HL-60/S4 treated with retinoic acid at 250 ng/mL for 4 days and 3 days (cell line): ENCODE results near the gene F8A2.
"Not testable (repeated sequence)": the region's sequence is repeated elsewhere in the genome, so short reads cannot be mapped to it uniquely, and the experiment has no call there.

ENCODE experiments used
- in situ Hi-C: fragments of 300-500 bp; cut with MboI; formaldehyde crosslinking; loops from 2 replicates; pipeline ENCODE4 v1.7.0; 2022; ENCODE audit warnings: low sequenced_read_pairs

Gene F8A2

GRCh38 chrX:155381843-155382528, at the start of gene F8A2:
Gene F8A2, plus strand, starts transcription at chrX:155382095. Its CDS starts 20 bp downstream, at chrX:155382115.
- in situ Hi-C loops, result not testable (repeated sequence)

- in situ Hi-C loops, result no loop called here
These were observed 48.3 kb upstream of the F8A2 start for GRCh38 chrX:155333544-155334100.

GRCh38 chrX:155334486-155335336, 47.2 kb upstream of the F8A2 start, which contains the start of gene CLIC2:
Gene CLIC2, minus strand, starts transcription at chrX:155334614. Its CDS starts 187 bp downstream, at chrX:155334427.
- in situ Hi-C loops, result no loop called here

GRCh38 chrX:155335337-155335712, 46.6 kb upstream of the F8A2 start:
- in situ Hi-C loops, result not testable (repeated sequence)

GRCh38 chrX:155345689-155346088, 36.2 kb upstream of the F8A2 start:
- in situ Hi-C loops, result not testable (repeated sequence)

GRCh38 chrX:155349448-155349847, 32.4 kb upstream of the F8A2 start:
- in situ Hi-C loops, result not testable (repeated sequence)

GRCh38 chrX:155363712-155364111, 18.2 kb upstream of the F8A2 start:
- in situ Hi-C loops, result not testable (repeated sequence)

- in situ Hi-C loops, result not testable (repeated sequence)
These were observed 8.0 kb upstream of the F8A2 start for GRCh38 chrX:155373777-155374458.

- in situ Hi-C loops, result not testable (repeated sequence)
These were observed 2.1 kb upstream of the F8A2 start for GRCh38 chrX:155379802-155380201.

- in situ Hi-C loops, result not testable (repeated sequence)
These were observed 653 bp downstream of the F8A2 start for GRCh38 chrX:155382529-155382967.

- in situ Hi-C loops, result no loop called here
These were observed 7.7 kb downstream of the F8A2 start for GRCh38 chrX:155389634-155390033.

- in situ Hi-C loops, result not testable (repeated sequence)
These were observed 12.9 kb downstream of the F8A2 start for GRCh38 chrX:155394747-155395276.

- in situ Hi-C loops, result no loop called here
These were observed 24.5 kb downstream of the F8A2 start for GRCh38 chrX:155406429-155406828.

- in situ Hi-C loops, result no loop called here
These were observed 35.9 kb downstream of the F8A2 start for GRCh38 chrX:155417769-155418168.
